ENCODE results near the gene HYPK. TPM values are rescaled to one million over a fixed set of nuclear protein-coding genes. Genes with fewer than 3 reads are reported as not detected.
"Not testable (repeated sequence)": the region's sequence is repeated elsewhere in the genome, so short reads cannot be mapped to it uniquely, and the experiment has no call there.

The HYPK gene
- total RNA-seq, 1 experiment from 2014 or later, result 16.9 TPM

GRCh38 chr15:43795197-43795596 is 5.2 kb upstream of the HYPK start:
- DNase-seq (ENCODE audit: low spot score), result no peak

- DNase-seq (ENCODE audit: low spot score), result no peak
These were observed 4.4 kb upstream of the HYPK start for GRCh38 chr15:43795997-43796396.

- no peak for DNase-seq (ENCODE audit: low spot score)
These were observed 3.8 kb upstream of the HYPK start for GRCh38 chr15:43796566-43796965.

GRCh38 chr15:43799209-43799944 is 1.0 kb upstream of the HYPK start:
- peak; percentile 24 for DNase-seq (ENCODE audit: low spot score)

GRCh38 chr15:43799945-43800285 is 484 bp upstream of the HYPK start, which contains the start of gene SERINC4:
Gene SERINC4 (minus strand): TSS chr15:43800220. CDS start chr15:43799986, 234 bp downstream.
- DNase-seq (ENCODE audit: low spot score), result no peak

GRCh38 chr15:43802676-43803075 is 2.3 kb downstream of the HYPK start:
- not testable (repeated sequence) for DNase-seq (ENCODE audit: low spot score)

DNA sequence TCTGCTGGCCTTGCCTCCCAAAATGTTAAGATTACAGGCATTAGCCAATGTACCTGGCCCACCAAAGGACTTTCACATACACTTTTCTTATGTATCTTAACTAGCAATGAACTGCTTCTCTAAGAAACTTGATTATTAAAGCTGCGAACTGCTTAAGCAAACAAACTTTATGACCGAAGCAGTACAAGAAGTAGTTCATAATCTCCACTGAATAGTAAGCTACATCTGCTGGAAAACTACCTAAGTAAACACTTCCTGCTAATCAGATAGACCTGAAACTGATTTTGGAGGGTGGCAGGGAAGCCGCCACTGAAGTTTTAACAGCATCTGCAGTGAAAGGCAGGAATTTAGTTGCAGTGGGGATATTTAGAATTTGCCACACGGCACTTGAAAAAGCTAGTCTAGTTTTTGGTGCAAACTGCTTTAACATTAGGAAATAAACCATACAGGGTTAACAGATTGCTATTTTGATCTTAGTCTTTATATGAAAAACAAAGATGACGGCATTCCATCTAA is 8.1 kb downstream of the HYPK start:
- DNase-seq (ENCODE audit: low spot score), result no peak

DNA sequence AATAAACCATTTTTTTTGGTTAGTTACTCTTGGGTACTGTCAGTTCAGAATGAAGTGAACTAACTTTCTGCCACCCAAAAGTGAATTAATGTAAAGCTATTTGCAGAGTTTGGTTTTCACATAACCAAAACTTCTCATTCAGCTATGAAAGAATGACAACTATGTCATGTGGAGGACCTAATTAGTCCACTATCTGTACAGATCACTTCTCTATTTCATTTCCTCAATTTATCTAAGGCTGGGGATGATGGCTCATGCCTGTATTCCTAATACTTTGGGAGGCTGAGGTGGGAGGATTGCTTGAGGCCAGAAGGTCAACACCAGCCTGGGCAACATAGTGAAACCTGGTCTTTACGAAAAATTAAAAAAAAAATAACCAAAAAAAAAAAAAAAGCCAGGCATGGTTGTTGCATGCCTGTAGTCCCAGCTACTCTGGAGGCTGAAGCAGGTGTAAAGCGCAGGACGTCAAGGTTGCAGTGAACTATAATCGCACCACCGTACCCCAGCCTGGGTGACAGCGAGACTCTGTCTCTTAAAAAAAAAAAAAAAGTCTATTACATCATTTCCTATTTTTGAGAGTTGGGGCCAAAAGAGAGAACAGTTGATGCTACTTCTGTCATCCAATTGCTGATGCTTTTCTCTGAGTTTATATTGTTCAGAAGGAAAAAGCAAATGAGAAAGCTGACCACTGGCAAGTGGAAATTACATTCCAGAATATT is 8.7 kb downstream of the HYPK start:
- DNase-seq (ENCODE audit: low spot score), result no peak

- not testable (repeated sequence) for DNase-seq (ENCODE audit: low spot score)
These were observed 14.7 kb downstream of the HYPK start for GRCh38 chr15:43815064-43815463.

DNA sequence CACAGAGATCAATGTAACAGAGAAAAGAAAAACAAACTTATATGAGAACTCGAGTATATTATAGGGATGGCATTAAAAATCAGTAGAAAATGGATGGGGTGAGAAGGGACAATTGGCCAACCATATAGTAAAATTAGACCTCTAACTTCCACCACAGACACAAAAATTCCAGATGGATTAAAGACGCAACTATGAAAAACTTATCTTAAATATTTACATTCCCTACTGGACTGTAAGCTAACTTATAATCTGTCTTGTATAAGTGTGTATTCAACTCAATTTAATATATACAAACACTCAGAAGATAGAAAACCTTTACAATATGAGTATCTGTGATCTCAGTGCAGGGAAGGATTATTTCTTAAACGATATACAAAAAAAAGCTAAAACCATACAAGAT is 21.1 kb downstream of the HYPK start:
- no peak for DNase-seq (ENCODE audit: low spot score)

- peak; percentile 98 for DNase-seq (ENCODE audit: low spot score)
These were observed 24.2 kb downstream of the HYPK start, which contains the start of gene MFAP1 for GRCh38 chr15:43824302-43825246. Gene MFAP1 (minus strand): TSS chr15:43824690. CDS start chr15:43824569, 121 bp downstream.

DNA sequence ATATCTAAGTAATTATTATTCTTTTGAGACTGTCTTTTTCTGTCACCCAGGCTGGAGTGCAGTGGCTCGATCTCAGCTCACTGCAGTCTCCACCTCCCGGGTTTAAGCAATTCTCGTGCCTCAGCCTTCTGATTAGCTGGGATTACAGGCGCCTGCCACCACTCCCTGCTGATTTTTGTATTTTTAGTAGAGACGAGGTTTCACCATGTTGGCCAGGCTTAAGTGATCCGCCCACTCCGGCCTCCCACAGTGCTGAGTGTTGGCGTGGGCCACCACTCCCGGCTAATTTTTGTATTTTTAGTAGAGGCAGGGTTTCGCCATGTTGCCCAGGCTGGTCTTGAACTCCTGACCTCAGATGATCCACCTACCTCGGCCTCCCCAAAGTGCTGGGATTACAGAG is 24.9 kb downstream of the HYPK start:
- DNase-seq (ENCODE audit: low spot score), result not testable (repeated sequence)

GRCh38 chr15:43826029-43826507 is 25.7 kb downstream of the HYPK start:
- no peak for DNase-seq (ENCODE audit: low spot score)

DNA sequence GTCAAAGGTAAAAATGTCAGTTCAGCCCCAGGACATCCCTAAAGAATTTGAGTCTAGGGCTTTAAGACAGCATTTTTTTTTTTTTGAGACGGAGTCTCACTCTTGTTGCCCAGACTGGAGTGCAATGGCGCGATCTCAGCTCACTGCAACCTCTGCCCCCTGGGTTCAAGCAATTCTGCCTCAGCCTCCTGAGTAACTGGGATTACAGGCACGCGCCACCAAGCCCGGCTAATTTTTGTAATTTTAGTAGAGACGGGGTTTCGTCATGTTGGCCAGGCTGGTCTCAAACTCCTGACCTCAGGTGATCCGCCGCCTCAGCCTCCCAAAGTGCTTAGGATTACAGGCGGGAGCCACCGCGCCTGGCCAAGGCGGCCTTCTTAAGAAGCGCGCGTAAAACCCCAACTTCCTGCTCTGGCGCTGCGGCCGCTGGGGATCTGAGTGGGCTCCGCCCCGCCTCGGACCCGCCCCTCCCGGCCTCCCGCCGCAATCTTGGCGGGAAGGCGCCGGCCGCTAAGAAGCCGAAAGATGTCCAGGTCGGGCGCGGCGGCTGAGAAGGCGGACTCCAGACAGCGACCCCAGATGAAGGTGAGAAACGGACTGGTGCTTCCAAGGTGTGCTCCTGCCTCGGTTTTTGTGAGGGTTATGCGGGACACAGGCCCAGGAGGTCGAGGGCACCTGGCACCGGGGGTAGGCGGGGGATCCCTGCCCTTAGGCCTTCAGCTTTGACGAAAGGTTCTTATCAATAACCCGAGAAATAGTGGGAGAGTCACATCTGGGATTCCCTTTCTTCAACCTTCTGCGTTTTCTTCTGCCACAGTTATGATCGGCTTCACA is 26.3 kb downstream of the HYPK start, which contains the start of gene WDR76:
Gene WDR76, plus strand, starts transcription at position 495 of the 834 bp plus-strand sequence. Its CDS starts 31 bp downstream, at position 526.
- peak; percentile 94 for DNase-seq (ENCODE audit: low spot score)

GRCh38 chr15:43828061-43828657 is 27.8 kb downstream of the HYPK start:
- DNase-seq (ENCODE audit: low spot score), result no peak

GRCh38 chr15:43829951-43830540 is 29.6 kb downstream of the HYPK start:
- DNase-seq (ENCODE audit: low spot score), result not testable (repeated sequence)

DNA sequence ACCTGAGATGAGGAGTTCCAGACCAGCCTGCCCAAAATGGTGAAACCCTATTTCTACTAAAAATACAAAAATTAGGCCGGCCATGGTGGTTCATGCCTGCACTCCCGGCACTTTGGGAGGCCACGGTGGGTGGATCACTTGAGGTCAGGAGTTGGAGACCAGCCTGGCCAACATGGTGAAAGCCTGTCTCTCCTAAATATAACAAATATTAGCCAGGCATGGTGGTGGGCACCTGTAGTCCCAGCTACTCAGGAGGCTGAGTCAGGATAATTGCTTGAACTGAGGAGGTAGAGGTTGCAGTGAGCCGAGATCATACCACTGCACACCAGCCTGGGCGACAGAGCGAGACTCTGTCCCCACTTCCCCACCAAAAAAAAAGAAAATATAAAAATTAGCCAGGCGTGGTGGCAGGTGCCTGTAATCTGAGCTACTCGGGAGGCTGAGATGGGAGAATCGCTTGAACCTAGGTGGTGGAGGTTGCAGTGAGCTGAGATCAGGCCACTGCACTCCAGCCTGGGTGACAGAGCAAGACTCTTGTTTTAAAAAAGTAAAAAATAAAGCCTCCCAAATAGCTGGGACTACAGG is 30.4 kb downstream of the HYPK start:
- not testable (repeated sequence) for DNase-seq (ENCODE audit: low spot score)

- not testable (repeated sequence) for DNase-seq (ENCODE audit: low spot score)
These were observed 31.2 kb downstream of the HYPK start for GRCh38 chr15:43831519-43832052.

DNA sequence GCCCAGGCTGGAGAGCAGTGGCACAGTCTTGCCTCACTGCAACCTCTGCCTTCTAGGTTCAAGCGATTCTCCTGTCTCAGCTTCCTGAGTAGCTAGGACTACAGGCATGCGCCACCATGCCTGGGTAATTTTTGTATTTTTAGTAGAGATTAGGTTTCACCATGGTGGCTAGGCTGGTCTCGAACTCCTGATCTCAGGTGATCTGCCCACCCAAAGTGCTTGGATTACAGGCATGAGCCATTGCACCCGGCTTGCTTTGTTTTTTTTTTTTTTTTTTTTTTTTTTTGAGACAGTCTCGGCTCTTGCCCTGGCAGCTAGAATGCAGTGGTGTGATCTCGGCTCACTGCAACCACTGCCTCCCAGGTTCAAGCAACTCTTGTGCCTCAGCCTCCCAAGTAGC is 32.1 kb downstream of the HYPK start:
- DNase-seq (ENCODE audit: low spot score), result not testable (repeated sequence)
